DND-41 (cell line): Measurements from ENCODE around the gene CARD14.

Source experiments
- EZH2 ChIP-seq: IDR thresholded peaks from 3 replicates; pipeline ENCODE4 v1.6.1; 2012; ENCODE audit warnings: borderline replicate concordance, low read depth, mild to moderate bottlenecking, moderate library complexity, low read length, inconsistent platforms; ENCODE audit not compliant: severe bottlenecking
- TF ChIP-seq, protein P1 (sequence below): IDR thresholded peaks from 2 replicates; pipeline ENCODE4 v1.5.1; 2012; ENCODE audit warnings: borderline replicate concordance, low read length, moderate library complexity, mild to moderate bottlenecking; ENCODE audit not compliant: poor library complexity, severe bottlenecking; ENCODE audit errors: extremely low read depth

DNA sequence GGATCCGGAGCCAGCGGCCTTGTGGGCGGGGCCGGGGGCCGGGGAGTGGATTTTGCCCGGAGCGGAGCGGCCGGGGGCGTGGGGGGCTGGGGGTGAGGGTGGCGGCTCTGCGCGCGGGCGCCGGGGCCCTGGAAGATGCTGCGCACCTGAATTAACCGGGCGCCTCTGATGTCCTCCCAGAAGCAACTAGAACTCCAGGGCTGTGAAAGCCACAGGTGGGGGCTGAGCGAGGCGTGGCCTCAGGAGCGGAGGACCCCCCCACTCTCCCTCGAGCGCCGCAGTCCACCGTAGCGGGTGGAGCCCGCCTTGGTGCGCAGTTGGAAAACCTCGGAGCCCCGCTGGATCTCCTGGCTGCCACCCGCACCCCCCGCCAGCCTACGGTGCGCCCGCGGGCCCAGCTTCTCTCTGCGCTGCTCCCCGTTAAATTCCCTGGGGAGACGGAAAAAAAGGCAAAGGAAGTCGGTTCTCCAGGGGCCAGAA, 50.9 kb downstream of the CARD14 start:
- TF ChIP-seq, protein P1, sequence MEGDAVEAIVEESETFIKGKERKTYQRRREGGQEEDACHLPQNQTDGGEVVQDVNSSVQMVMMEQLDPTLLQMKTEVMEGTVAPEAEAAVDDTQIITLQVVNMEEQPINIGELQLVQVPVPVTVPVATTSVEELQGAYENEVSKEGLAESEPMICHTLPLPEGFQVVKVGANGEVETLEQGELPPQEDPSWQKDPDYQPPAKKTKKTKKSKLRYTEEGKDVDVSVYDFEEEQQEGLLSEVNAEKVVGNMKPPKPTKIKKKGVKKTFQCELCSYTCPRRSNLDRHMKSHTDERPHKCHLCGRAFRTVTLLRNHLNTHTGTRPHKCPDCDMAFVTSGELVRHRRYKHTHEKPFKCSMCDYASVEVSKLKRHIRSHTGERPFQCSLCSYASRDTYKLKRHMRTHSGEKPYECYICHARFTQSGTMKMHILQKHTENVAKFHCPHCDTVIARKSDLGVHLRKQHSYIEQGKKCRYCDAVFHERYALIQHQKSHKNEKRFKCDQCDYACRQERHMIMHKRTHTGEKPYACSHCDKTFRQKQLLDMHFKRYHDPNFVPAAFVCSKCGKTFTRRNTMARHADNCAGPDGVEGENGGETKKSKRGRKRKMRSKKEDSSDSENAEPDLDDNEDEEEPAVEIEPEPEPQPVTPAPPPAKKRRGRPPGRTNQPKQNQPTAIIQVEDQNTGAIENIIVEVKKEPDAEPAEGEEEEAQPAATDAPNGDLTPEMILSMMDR, result no peak
- TF ChIP-seq EZH2, result no peak
